GM19025 (cell line): ENCODE data around the gene MANBA.
"Not testable (repeated sequence)": the region's sequence is repeated elsewhere in the genome, so short reads cannot be mapped to it uniquely, and the experiment has no call there.

ENCODE experiments used
- ATAC-seq: cut with Tn5 transposase; IDR thresholded peaks from one replicate; pipeline ENCODE4 v1.9.1; 2021; ENCODE audit warnings: mild to moderate bottlenecking, low read depth, moderate library complexity; ENCODE audit not compliant: unreplicated experiment

MANBA gene

DNA sequence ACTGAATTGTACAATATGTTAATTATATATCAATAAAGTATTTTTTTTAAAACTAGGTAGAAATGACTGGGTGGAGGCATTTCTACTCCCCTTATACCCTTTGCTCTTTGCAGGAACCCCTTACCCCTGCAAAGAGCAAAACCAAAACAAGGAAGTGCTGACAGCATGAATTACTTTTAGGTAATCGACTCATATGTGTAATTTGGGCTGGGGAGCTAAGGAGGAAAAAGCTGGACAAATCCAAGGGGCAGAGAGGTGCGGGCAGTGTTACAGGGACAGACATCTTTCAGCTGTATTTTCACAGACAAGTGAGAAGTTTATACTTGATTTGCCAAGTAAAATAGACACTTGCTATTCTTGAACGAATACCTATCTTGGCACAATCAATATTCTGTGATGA, 35.5 kb downstream of the MANBA start:
- ATAC-seq, result no peak

DNA sequence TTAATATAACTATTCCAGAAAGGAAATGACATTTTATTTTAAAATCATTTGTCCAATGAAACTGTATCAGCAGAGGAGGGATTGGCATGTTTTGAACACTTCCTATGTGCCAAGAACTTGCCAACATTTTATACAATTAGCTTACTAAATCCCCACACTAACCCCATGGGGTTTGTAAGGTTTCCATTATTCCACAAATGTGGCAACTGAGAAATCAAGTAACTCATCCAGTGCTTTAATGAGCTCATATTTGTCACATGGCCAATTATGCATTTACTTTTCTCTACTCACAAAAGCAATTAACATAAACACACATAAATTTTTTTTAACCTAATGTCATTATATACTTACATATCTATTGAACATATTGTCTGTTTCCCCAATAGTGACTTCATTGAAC, 37.3 kb downstream of the MANBA start:
- no peak for ATAC-seq

DNA sequence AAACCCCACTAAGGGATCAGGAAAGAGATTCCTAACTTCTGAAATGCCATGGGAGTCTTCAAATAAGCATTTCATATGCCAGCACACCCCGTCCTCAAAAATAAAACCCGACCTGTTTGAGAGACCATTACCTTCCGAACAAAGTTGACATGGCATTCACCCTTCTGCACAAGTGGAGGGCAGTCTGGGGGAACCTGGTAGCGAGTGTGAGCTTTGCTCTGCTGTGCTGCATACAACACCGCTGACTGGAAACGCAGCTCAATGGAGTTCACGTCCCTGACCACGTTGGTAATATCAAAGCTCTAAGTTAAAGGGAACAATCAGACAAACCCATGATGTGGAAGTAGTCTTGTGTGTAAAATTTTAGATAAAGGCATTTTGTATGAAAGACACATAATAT, 38.0 kb downstream of the MANBA start:
- ATAC-seq, result no peak

DNA sequence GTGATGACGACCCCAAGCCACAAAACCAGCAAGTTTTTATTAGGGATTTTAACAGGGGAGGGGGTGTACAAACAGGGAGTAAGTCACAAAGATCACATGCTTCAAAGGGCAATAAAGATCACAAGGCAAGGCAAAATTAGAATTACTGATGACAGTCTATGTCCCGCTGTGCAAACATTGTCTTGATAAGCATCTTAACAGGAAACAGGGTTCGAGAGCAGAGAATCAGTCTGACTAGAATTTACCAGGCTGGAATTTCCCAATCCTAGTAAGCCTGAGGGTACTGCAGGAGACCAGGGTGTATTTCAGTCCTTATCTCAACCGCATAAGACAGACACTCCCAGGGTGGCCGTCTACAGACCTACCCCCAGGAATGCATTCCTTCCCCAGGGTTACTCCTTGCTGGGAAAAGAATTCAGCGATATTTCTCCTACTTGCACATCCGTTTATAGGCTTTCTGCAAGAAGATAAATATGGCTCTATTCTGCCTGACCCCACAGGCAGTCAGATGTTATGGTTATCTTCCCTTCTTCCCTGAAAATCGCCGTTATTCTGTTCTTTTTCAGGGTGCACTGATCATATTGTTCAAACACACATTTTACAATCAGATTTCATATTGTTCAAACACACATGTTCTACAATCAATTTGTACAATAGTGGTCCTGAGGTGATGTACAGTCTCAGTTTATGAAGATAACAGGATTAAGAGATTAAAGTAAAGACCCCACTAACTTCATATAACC, 41.8 kb downstream of the MANBA start:
- not testable (repeated sequence) for ATAC-seq

DNA sequence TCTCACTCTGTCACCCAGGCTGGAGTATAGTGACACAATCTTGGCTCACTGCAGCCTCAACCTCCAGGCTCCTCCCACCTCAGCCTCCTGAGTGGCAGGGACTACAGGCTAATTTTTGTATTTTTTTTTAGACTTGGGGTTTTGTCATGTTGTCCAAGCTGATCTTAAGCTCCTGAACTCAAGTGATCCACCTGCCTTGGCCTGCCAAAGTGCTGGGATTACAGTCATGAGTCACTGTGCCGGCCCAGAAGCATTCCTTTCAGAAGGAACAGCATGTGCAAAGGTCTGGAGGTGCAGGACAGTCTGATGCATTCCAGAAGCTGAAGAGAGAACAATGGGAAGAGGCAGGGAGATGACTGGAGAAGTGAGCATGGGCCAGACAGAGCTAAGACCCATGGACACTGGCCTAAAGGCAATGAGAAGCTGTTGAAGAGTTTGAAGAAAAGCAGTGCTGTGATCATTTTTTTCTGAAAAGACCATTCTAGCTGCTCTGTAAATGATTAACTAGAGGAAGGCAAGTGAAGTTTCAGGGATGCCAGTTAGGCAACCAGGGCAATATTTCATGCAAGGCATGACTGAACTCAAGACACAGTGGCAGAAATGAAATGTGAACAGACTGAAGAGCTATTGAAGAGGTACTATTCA, 43.2 kb downstream of the MANBA start:
- peak; percentile 37 for ATAC-seq

DNA sequence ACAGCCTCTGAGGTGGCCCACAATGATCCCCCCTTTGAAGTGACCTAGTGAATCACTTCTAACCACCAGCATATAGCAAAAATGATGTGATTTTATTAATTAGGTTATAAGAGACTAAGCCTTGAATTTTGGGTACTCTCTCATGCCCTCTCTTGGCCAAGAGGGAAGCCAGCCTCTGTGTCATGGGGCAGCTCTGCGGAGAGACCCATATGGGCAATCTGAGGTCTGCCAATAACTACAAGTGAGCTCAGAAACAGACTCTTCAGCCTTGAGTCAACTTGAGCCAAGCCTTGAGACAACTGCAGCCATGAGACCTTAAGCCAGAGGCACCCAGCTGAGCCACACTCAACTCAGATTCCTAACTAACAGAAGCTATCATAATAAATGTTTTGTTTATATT, 45.7 kb downstream of the MANBA start:
- no peak for ATAC-seq

DNA sequence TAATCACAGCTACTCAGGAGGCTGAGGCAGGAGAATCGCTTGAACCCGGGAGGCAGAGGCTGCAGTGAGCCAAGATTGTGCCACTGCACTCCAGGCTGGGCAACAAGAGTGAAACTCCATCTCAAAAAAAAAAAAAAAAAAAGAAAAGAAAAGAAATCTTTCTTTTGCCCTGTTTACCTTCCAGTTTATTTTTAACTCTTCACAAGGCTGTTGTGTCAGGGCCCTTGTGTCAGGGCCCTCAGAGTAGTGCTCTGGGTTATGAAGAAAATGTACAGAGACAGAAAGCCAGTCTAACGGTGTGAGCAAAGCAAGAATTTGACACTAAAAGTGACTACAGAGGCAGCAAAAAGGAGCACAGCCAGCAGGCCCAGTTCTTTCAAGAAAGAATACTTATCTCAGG, 47.0 kb downstream of the MANBA start:
- ATAC-seq, result not testable (repeated sequence)

DNA sequence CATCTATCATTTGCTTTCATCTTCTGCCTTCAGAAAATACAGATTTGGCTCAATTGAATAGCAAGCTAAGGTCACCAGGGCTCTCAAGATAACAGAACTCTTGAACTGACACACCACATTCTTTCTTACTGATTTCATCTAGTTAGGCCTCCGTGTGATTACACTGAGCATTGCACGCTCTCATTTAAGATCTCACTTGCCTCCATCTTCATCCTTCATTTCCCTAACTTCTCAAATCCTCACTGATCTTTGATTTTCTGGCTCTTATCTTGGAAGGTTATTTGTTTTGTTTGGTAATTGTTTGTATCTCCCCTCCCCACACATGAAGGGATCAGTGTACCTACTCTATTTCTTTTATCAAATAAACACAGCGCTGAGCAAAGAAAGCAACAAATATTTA, 47.7 kb downstream of the MANBA start:
- no peak for ATAC-seq

DNA sequence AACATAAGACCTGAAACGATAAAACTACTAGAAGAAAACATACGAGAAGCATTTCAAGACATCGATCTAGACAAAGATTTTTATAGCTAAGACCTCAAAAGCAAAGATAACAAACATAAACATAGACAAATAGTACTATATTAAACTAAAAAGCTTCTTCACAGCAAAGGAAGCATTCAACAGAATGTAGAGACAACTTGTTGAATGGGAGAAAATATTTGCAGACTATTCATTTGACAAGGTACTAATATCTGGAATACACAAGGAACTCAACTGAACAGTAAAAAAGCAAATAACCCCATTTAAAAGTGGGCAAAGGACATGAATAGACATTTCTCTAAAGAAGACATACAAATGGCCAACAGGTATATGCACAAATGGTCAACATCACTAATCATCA, 49.8 kb downstream of the MANBA start:
- no peak for ATAC-seq

DNA sequence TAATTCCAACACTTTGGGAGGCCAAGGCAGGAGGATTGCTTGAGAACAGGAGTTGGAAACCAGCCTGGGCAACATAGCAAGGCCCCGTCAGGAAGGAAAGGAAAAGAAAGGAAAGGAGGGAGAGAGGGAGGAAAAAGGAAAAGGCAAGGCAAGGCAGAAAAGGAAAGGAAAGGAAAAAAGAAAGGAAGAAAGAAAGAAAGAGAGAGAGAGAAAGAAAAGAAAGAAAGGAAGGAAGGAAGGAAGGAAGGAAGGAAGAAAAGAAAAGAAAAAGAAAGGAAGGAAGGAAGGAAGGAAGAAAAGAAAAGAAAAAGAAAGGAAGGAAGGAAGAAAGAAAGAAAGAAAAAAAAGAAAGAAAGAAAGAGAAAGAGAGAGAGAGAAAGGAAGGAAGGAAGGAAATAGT, 51.7 kb downstream of the MANBA start:
- not testable (repeated sequence) for ATAC-seq

DNA sequence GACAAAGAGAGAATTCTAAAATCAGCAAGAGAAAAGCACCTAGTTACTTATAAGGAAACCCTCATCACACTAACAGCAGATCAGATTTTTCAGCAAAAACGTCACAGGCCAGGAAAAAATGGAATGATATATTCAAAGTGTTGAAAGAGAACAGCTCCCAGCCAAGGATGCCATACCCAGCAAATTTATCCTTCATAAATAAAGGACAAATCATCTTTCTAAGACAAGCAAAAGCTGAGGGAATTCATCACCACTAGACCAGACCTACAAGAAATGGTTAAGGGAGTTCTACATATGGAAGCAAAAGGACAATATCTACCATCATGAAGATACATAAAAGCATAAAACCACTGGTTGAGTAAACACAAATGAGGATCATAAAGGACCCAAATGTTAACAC, 53.6 kb downstream of the MANBA start:
- ATAC-seq, result no peak

DNA sequence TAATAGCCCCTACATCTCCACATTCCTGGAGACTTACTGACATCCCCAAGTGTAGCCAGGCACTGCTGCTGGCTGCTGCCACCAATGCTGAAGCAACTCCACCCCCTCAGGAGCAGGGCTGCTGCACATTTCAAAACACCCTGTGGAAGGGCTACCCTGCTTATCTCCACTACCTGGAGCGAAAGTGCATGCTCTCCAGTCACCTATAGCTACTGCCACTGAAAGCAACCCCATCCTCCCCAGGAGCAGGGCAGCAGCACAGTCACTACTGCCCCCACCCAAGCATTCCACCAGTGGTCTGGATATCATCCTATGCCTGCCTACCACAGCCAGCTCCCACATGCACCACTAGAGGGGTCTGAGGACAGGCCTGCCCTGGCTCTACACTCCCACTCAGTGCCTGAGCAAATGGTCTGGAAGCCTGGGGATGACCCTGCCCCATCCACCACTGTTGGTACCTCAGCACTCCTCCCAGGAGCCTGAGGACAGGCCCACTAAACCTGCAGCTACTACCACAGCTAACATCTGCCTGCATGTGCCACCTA, 55.3 kb downstream of the MANBA start:
- ATAC-seq, result no peak

DNA sequence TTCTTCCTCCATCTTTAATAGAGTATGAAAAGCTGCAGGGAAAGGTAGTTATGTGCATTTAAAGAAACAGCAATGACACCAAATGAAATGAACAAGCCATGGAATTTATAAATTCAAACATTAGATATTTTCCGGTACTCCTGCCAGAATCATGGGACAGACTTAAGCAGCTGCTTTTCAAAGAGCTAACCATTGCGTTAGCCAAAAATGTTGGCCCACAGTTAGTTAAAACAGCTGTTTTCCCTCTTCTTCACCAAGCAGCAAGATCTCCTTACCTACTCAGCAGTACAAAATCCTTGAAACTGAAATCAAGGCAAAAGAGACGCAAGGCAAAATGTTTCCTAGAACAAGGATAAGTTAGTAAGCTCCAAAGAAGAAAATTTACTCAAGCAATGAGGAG, 64.0 kb downstream of the MANBA start:
- ATAC-seq, result no peak

DNA sequence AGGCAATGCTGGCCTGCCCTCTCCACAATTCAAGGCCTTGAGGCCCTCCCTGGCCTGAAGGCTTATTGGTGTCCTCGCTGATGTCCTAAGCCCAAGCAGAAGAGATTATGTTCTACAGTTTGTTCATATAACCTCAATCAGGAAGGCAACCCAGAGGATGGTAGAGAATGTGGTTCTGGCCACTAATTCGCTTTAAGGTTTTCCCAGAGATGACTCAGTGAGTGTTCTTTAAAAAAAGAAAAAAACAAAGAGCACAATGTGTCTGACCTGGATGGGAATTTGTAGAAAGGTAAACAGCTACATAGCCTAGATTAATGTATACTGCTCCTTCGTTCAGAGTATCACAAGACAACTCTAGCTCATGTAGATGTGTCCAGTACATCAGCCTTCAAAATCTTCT, 66.0 kb downstream of the MANBA start:
- ATAC-seq, result no peak

DNA sequence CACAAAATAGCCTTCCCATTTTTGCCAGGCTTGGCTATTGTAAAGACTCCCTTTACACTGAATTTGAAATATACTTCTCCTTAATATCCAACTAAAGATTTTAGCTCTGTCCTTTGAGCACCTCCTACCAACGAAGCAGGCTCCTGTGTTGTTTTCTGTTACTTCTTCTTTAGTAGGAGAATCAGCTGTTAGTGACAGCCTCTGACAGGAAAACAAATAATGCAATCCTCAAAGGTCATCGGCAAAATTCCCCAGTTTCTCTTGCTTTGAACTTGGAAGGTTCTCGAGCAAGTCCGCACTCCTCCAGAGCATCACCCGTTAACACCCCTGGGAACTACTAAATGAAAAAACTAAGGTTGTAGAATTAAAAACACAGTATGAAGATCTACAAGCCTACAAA, 66.9 kb downstream of the MANBA start:
- ATAC-seq, result no peak

DNA sequence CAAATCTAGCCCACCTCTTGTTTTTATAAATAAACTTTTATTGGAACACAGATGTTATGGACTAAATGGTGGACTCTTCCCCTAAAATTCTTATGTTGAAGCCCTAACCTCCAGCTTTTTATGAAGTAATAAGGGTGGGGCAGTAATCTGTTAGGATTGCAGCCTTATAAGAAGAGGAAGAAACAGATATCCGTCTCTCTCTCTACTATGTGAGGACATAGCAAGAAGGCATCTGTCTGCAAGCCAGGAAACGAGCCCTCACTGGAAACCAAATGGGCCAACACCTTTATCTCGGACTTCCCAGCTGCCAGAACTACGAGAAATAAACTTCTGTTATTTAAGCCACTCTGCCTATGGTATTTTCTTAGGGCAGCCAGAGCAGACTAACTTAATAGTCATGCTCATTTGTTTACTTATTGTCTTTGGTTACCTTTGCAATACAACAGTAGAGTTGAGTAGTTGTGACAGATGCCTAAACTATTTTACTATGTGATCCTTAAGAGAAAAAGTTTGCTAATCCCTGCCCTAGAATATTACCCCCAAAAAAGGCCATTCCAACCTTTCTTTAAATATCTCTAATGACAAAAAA, 67.4 kb downstream of the MANBA start:
- no peak for ATAC-seq

DNA sequence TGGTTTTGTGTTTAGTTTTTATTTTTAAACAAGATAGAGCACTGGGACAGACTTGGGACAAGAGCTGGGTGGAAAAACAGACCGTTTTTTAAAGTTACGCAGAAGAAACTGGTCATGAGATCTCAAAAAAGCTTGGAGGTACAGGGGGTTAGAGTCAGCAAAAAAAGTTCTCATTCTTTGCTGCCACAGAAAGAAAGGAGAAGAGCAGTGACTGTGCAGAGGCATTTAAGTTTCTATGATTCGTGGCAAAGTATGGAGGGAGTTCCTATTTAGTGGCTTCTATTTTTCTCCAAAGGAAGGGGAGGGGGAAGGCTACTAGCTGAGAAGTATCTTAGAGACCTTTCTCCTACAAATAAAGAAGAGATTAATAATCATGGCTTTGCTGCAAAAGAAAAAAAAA, 68.3 kb downstream of the MANBA start:
- no peak for ATAC-seq

DNA sequence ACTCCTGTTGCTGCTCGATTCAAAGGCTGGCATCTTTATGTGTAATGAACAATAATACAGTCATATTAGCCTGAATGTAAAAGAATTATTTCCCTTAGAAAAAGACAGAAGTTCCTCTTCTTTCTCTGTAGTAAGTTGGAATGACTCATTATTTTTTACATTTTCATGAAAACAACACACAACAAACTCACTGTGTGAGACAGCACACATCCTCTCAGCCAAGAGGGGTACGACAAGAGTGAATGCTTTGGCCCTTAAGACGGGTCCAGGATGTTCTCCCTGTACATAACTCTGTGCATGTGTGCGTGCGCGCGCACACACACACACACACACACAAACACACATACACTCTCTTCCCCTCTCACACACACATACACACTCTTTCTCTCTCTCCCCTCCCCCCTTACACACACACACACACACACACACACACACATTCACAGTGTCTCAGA, 72.8 kb downstream of the MANBA start:
- peak; percentile 16 for ATAC-seq

DNA sequence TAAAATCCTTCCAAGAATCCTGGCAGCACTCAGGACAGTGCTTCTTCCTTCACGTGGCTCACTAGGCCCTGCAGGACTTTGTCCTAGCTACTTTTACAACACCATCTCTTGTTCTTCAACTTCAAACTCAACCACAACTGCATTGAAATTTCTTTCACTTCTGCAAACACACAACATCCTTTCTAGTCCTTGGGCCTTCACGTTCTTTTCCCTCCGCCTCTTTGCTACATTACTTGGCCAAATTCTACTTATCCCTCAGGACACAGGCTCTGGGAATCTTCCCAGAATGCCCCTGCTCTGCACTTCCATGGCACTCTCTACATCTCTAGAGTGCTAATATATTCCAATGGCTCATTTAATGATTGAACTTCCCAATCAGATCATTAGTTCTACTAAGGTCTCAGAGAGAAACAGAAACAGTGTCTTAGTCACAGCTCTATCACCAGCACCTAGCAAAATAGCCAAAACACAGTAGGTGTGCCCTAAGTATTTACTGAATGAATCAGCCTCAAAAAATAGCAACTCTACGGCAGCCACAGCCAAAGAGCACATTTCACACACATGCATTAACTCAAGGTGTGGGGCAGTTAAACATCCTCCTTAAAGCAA, 73.3 kb downstream of the MANBA start:
- peak; percentile 93 for ATAC-seq

DNA sequence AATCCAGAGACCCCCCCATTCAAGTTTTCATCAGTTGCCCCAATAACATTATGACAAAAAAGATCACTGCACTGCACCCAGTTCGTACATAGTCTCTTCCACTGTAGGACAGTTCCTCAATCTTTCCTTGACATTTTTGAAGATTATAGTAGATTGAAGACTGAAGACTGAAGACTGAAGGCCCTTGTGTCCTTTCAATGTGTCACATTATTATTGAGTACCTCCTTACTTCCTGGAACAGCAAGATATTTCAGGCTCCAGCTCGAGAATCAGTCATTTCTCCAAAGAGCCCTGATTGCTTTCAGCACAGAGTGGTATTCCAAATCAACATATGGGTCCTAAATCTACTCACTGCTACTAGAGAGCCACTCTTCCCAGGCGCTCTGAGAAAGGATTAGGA, 75.0 kb downstream of the MANBA start:
- ATAC-seq, result no peak

DNA sequence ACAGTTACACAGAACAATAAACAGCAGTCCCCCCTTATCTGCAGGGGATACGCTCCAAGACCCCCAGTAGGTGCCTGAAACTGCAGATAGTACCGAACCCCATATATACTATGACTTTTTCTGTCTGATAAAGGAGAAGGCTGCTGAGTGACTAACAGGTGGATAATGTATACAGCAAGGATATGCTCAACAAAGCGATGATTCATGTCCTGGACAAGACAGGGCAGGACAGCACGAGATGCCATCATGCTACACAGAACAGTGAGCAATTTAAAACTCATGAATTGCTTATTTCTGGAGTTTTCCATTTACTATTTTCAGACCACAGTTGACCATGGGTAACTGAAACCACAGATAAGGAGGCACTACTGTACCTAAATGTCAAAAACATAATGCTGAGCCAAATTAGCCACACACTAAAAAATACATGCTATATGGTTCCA, 76.1 kb downstream of the MANBA start:
- no peak for ATAC-seq
